ENCODE results near the gene IER3. TPM values are rescaled to one million over a fixed set of nuclear protein-coding genes. Genes with fewer than 3 reads are reported as not detected.

The IER3 gene
- total RNA-seq, 1 experiment from 2014 or later = 82.4 TPM

GRCh38 chr6:30717129-30717844, 27.1 kb downstream of the IER3 start, which contains the start of gene MDC1 (continued):
- TF ChIP-seq E2F5 (CRISPR knock-in tag; IDR thresholded peaks at IDR 0.05) = peak; percentile 99

GRCh38 chr6:30716879-30717128, 27.5 kb downstream of the IER3 start:
- ChIA-PET CTCF (interaction anchor here (0.6 to 2.4 kb wide), 15 partner anchors 13 to 386 kb away, joined by 3 to 26 read pairs (median 4); partner anchors contain the start of gene DHX16), POLR2A (interaction anchor here (0.6 to 1.7 kb wide), 17 partner anchors 10 to 166 kb away, joined by 3 to 19 read pairs (median 4); partner anchors contain the start of genes DHX16, GNL1, IER3 and NRM)
- peaks cover 28% of the 10 kb centered on the region for H3K4me1 Mint-ChIP-seq
- DNase-seq (ENCODE audit: low spot score) (no peak), ATAC-seq (no peak)
- peaks cover 51% of the 10 kb centered on the region for H3K36me3 Mint-ChIP-seq
- TF ChIP-seq ZBTB43 (CRISPR knock-in tag; IDR thresholded peaks at IDR 0.05) (no peak), GRHL2 (CRISPR knock-in tag; IDR thresholded peaks at IDR 0.05; ENCODE audit: insufficient replicate concordance, severe bottlenecking) (no peak), MXD4 (CRISPR knock-in tag; IDR thresholded peaks at IDR 0.05; ENCODE audit: borderline replicate concordance) (no peak), SMAD3 (CRISPR knock-in tag; IDR thresholded peaks at IDR 0.05; ENCODE audit: borderline replicate concordance) (peak; percentile 31; the same call in 1 of the 2 replicates), JAZF1 (CRISPR knock-in tag; IDR thresholded peaks at IDR 0.05) (no peak)
- H3K4me3 Mint-ChIP-seq = peak overlapping the region; percentile 99
- no peaks in the 10 kb centered on the region for H3K9me3 Mint-ChIP-seq
- H3K27me3 Mint-ChIP-seq (ENCODE audit: low read depth) = no peaks in the 10 kb centered on the region
- peak overlapping the region; percentile 97 for H3K27ac Mint-ChIP-seq

GRCh38 chr6:30714263-30714662, 30.1 kb downstream of the IER3 start:
- ChIA-PET CTCF (no interaction called here), POLR2A (no interaction called here)
- TF ChIP-seq ZBTB21 (CRISPR knock-in tag; IDR thresholded peaks at IDR 0.05; ENCODE audit: borderline replicate concordance) = no peak
- Mint-ChIP-seq H3K9me3 (no peaks in the 10 kb centered on the region), H3K36me3 (peaks cover 56% of the 10 kb centered on the region), H3K27me3 (ENCODE audit: low read depth) (no peaks in the 10 kb centered on the region), H3K27ac (no peak overlapping the region), H3K4me1 (peaks cover 21% of the 10 kb centered on the region), H3K4me3 (no peak overlapping the region)
- no peak for DNase-seq (ENCODE audit: low spot score)
- ATAC-seq = no peak

GRCh38 chr6:30712441-30712945, 31.9 kb downstream of the IER3 start:
- Mint-ChIP-seq H3K27ac (no peak overlapping the region), H3K27me3 (ENCODE audit: low read depth) (no peaks in the 10 kb centered on the region), H3K36me3 (peaks cover 70% of the 10 kb centered on the region), H3K4me3 (no peak overlapping the region), H3K9me3 (no peaks in the 10 kb centered on the region), H3K4me1 (peaks cover 17% of the 10 kb centered on the region)
- POLR2A ChIA-PET = interaction anchor here (1.2 kb wide), 1 partner anchor 9 kb away, joined by 3 read pairs; no protein-coding TSS in a partner anchor
- DNase-seq (ENCODE audit: low spot score) = no peak
- CTCF ChIA-PET = interaction anchor here (0.6 kb wide), 1 partner anchor 33 kb away, joined by 3 read pairs; no protein-coding TSS in a partner anchor
- no peak for ATAC-seq
- TF ChIP-seq TP53 (CRISPR knock-in tag; IDR thresholded peaks at IDR 0.05) = no peak
- TF ChIP-seq JUN (CRISPR knock-in tag; IDR thresholded peaks at IDR 0.05) = no peak
- TF ChIP-seq ZNF512 (CRISPR knock-in tag; IDR thresholded peaks at IDR 0.05; ENCODE audit: borderline replicate concordance) = no peak
- TF ChIP-seq ZNF281 (CRISPR knock-in tag; IDR thresholded peaks at IDR 0.05) = no peak
- no peak for TF ChIP-seq ZNF532 (CRISPR knock-in tag; IDR thresholded peaks at IDR 0.05; ENCODE audit: borderline replicate concordance)
- no peak for TF ChIP-seq ZSCAN18 (CRISPR knock-in tag; IDR thresholded peaks at IDR 0.05)

All from WTC11 (cell line).